HG03066 (cell line): Measurements from ENCODE around the gene FLT1.

Experiments
- ATAC-seq: cut with Tn5 transposase; IDR thresholded peaks from one replicate; pipeline ENCODE4 v1.9.1; 2021; ENCODE audit warnings: low read depth; ENCODE audit not compliant: unreplicated experiment

Gene FLT1

DNA sequence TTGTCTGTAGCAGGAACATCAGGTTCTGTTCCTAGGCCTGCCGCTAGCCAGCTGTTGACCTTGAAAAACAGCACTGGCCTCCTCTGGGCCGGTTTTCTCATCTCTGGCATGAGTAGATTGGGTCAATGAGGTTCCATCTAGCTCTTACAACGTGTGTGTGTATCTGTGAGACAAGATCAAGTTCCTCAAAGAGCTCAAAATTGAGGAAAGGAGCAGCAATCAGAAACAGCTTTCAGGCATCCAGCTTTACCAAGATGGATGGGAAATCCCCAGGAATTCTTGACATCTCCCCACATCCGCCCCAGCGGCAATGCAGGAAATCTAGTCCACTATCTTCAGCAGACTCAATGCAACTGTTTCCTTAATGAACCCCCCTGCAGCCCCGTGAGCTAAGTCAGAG is 4.9 kb downstream of the FLT1 start:
- no peak for ATAC-seq

DNA sequence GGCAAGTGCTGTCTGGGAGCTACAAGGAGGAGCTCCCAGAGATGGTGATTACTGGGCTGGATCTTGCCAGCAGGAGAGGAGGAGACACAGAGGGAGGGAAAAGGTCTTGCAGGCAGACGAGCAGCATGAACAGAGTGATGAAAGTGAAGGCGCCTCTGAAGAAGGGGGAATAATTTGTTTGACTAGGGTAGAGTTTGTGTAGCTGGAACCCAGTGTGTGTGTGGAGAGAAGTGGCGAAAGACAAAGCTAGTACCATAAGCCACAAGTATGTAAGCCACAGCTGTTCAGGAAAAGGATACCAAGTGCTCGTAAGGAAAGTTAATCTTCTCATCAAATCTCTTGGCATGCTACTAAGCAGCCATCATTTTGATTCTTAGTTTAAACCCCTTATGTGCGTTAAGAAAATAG is 5.4 kb downstream of the FLT1 start:
- ATAC-seq, result no peak

DNA sequence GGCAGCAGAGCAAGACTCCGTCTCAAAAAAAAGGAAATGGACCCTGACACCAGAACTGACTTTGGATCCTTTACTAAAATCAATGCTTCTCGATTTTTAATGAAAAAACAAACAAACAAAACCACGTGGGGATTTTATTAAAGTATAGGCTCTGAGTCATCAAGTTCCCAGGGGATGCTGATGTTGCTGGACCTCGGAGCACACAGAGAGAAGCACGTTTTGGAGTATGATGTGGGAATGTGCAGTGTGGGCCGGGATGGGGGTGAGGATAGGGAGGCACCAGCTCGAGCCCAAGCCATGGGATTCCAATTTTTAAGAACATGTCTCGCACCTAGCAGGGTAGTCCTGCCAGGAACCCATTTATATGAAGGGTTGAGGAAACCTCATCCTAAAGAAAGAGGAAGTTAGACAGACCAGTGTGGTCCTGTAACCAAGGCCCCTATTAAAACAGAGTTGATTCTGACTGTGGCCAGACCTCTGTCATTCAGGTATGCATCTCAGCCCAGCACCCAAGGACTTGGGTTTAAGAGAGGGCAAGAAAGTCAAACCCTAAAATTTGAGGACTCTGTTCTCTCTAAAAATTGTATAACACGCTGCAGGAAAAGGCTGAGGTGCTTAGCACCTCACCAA is 6.4 kb downstream of the FLT1 start:
- ATAC-seq, result no peak

DNA sequence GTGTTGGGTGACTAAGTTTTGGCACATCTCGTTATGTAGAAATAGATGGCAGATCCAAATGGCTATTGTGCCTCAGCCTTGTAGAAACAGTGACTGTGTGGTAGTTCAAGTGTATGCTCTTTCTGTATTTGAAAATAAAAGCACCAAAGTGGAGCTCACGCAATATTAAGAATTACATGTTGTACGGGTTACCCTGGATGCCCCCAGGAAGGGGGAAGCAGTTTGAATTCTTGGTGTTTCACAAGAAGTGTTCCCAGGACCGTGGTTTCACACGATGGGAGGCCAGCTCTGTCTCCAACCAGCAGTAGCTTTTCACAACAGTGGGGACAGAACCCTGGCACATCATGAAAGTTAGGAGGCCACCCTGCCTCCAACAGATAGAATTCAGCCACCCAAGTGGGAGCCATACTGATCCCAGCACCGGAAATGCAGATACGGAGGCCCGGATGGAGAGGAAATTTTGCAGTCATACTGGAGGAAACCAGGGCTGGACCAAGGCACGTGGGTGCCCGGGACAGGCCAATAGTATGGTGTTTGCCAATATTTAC is 8.9 kb downstream of the FLT1 start:
- no peak for ATAC-seq

DNA sequence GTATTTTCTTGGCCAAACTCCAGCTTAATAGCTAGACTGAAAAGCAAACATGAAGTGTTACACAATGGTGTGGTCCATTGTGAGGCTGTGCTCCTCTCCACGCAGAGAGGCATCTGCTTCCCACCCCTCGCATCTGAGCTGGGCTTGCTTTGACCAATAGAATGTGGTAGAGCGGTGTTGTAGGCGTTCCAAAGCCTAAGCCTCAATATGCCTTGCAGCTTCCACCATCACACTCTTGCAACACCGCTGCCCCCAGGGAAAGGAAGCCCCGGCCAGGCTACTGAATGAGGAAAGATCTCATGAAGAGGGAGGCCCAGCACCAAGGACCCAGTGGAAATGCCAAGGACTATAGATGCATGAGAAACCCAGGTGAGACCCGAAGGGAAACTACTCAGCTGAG is 9.4 kb downstream of the FLT1 start:
- no peak for ATAC-seq

DNA sequence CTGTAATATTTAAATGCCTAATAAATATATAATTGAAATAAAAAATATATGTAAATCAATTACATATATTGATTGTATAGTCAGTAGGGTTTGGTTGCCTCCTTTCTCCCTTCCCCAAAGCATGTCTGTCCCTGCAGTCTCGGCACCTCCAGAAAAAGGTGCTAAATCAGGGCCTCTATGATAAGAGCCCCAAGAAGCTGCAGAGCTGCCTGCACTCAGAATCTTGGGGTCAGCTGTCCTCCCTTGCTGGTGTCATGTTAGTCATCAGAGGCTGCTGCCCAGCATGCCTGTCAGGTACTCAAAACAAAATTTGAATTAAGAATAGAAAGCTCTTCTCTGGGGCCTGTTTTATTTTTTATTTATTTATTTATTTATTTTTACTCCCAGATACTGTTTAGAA is 9.8 kb downstream of the FLT1 start:
- ATAC-seq, result no peak

DNA sequence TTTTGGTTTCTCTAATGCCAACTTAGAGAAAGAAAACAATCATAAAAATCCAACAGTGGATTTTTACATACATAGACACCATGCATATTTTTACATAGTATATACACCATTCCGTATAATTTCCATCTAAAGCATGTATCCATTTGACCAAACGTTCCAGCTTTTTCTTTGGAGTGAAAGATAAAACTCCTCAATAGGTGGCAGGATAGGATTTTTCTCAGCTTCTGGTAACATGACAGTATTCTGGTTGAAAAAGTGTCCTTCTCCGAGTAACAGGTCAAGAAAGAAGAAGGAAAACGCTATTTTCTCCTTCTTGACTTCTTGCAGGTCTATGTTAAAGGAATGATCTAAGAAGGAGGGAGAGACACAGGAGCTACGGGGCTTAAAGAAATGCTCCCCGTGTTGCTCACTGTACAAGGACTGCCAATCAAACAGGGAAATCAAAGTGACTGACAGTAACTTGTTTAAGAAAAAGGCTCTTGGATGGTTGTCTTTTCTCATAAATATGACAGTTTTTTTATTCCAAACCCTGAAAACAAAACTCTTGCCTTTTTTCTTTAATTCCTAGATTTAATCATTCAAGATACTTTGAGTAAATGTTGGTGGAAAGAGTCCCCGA is 11.5 kb downstream of the FLT1 start:
- no peak for ATAC-seq

DNA sequence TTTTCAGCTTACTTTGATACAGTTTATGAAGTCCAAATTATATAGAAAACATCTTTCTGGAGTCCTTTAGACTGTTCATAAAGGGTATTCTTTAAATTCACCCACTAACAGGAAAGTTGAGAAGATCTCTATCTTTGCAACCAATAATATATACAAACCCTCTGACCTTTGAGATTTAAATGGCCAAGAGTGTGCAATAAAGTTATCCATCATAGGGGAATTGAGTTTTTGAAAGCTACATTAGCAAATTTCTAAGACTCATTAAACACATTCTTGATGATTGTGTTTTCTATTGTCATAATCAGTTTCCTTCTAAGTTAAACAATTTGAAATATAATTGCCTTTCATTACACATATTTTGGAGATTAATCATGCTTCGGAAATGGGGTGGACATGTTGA is 15.9 kb downstream of the FLT1 start:
- ATAC-seq, result no peak

DNA sequence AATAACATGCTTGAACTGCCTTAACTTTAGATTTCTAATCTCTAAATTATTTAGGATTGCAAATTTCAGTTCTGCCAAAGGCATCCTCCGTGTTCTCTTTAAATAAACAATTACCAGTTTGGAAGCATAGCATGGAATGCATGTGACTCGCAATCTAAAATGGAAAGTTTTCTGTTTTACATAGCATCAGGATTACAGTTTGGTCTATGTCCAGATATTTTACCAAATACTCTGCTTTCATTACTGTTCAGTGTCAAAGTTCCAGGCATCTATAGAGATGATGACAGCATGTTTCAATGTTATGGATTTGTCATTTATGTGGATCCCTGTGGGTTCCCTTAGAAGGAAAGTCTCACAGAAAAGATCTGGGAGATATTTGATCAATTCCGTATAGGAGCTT is 16.8 kb downstream of the FLT1 start:
- ATAC-seq, result no peak

DNA sequence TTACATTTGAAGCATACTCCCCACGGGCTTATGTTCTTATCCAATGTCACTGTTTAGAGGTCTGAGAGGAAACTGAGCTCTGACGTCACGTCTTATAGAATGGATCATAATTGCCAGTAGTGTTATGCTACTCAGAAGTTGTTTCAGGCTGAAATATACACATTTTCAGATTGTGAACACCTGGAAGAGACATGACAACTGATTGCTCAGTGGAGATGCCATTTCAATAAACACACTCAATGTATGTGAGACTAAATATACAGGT is 17.3 kb downstream of the FLT1 start:
- ATAC-seq, result no peak

DNA sequence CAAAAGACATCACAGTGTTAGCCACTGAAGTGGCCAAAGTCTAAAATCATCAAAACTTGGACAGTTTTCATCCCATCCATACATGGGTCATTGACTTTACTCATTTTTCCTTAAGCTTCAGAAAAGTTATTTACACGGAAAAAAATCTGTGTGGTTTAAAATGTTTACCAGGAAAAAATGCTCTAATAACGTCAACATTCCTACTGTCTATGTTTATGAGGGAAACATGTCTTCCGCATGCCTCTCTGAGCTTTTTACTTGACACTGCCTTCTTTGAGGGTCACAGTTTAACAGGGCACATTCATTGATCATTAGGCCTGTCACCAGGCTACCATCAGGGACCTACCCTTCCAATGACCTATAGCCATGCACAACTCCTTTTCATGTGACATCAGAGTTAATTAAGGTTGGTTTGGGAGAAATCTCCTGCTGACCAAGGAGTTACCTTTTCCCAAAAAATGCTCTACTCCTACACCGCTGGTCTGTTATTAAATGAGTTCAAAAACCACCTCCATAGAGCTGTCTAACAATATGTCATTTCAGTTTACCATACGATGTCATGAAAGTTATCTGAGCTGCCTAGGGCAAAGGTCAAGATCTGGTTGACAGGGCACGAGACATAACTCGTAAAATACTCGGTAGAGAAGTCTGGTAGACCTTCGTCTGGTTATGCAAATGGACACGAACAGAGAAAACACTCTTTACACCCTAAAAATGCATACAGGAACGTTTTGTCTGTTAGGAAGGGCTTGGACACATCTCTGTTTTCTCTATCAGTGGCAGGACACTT is 17.8 kb downstream of the FLT1 start:
- ATAC-seq, result no peak

DNA sequence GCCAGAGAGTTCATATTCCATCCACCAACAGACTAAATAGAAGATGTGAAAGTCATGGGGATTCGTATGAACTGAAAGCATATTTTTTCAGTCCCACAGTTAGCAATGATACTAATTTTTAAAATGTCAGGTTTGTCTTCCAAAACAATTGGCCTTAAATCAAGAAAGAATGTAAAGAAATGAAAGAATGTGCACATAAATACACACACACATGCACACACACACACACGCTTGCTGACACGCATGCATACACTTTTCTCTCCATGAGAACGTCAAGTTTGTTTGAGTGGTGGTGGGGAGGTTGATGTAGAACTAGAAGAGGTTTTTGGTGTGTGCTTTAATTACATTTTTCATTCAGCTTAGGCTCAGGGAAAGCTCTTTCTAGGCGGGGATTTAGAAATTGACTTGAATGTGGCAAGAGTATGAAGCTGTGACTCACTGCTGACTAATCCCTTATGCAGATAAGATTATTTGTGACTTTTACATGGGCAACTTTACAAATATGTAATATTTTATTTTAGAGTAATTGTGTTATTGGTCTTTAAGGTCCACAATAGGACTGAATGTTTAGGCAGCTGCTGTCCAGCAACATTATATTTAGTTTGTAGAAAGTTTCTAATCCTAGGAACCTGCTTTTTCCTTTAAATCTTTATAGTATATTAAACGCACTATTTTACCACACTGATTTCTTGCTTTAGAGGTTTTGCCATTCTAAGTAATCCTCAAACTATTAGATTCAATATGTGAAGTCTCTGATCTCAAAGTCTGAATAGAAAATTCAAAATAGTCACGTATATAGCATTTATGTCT is 18.8 kb downstream of the FLT1 start:
- ATAC-seq, result no peak

DNA sequence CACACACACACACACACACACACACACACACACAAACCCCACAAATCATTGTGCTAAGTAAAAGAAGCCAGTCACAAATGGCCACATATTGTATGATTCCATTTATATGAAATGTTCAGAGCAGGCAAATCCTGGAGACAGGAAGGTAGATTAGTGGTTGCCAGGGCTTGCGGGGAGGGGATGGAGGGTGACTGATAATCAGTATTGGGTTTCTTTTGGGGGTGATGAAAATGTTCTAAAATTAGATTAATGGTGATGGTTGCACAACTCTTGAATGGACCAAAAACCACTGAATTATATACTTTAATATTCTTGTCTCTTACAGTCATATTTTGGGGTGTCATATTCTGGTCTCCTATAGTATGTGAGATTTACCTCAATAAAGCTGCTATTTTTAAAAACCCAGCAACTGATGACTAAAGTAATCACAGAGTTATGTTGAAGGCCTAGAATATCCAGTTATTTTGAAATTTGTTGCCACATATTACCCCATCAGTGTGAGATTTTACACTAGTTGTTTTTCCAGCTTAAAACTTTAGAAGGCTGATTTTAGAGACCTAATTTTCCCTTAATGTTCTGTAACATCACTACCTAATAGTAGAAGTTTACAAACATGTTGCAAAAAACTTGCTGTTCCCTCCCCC is 20.3 kb downstream of the FLT1 start:
- no peak for ATAC-seq

DNA sequence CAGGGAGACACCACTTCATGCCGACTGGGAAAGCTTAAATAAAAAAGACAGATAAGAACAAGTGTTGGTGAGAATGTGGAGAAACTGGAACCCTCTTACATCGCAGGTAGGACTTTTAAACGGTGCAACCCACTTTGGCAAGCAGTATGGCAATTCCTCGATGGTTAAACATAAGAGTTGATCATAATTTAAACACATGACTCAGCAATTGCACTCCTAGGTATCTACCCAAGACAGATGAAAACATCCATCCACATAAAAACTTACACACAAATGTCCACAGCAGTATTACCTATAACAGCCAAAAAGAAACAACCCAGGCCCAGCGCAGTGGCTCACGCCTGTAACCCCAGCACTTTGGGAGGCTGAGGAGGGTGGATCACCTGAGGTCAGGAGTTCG is 21.9 kb downstream of the FLT1 start:
- ATAC-seq, result no peak

DNA sequence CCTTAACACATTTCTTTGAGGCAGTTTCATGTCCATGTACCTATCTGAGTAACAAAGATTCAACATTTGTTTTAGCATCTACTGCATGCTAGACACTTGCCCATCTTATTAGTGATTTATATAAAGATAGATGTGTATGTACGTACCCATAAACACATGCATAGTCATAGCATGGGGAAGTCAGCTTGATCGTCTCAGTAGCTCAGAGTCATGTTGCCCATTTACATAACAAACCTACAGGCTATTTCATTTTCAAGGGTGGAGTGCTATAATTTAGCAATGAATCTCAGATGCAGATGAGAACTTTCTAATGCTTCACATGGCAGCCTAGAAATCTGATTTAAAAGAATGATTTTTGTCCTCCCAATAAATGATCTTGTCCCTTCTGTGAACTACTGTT is 23.5 kb downstream of the FLT1 start:
- no peak for ATAC-seq

DNA sequence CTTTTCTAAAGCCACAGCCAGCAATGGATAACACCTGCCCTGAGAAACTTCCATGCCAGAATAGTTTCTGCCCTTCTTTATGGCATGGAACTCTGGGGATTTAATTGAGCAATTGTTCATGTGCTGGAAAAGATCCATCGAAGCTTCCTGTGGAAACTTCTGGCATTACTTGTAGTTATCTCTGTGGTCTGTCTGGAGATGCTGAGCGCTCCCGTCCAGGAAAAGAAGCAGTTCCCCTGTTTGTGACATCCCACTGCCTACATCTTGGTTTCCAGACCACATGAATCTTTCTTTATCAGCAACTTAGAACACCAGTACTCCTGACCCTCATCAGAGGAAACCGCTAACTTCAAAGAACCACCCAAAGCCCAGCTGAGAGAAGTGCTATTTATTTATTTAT is 24.6 kb downstream of the FLT1 start:
- ATAC-seq, result no peak

DNA sequence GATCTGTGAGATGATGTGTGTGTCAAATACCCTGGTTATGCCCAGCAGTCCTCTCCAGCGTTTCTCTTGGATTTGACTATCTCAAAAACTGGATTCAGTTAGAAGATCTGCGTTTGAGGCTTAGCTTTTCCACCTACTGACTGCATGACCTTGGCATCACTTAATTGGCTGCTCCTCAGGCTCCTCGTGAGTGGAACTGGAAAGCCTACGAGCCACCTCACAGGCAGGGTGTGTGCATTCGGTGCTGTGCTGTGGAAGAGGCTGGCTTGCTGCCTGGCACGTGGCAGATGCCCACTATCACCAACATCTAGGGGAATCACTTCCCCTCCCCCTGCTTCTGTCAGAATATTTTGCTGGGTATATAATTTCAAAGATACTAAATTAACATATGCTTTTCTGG is 25.6 kb downstream of the FLT1 start:
- ATAC-seq, result no peak

DNA sequence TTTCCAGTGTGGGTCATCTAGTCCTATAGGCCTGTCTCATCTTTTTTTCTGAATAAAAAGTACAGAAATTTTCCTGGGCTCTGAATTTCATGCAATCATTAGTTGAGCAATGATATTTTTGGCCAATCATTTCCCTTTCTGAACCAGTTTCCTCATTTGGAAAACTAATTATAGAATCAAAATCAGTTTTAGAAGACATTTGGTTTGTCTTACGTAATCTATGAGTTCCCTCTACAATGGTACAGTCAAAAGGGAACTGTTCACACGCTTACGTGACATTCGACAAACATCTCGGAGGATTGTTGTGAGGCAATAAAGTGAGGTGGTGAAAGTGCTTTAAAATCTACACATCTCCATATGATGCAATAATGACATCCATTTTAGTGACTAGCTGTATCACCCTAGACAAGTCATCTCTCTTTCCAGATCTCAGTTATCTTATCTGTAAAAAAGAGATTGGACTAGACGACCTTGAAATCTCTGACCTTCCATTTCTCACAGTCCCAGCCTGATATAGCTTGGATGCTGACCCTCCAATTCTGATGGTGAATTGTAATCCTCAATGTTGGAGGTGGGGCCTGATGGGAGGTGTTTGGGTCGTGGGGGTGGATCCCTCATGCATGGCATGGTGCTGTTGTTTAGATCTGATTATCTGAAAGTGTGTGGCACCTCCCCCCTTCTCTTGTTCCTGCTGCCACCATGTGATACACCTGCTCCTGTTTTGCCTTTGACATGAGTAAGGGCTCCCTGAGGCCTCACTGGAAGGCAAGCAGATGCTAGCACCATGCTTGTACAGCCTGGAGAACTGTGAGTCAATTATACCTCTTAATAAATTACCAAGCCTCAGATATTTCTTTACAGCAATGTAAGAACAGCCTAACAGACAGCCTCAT is 26.7 kb downstream of the FLT1 start:
- no peak for ATAC-seq

DNA sequence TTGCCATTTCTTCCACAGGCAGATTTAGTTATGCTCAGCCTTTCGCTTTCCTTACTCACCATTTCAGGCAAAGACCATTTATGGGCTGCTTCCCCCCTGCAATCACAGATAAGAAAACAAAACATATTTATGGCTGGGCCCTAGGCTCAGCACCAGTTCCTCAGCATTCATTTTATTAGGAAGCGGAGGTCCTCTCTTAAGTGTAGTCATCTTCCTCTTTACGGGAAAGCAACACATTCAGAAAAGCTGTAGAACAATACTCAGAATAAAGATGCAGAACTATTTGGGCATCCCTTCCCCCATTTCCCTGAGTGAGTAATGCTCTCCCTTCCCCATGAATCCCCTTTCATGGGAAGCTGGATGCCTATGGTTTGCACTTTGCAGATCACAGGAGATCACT is 27.9 kb downstream of the FLT1 start:
- no peak for ATAC-seq

DNA sequence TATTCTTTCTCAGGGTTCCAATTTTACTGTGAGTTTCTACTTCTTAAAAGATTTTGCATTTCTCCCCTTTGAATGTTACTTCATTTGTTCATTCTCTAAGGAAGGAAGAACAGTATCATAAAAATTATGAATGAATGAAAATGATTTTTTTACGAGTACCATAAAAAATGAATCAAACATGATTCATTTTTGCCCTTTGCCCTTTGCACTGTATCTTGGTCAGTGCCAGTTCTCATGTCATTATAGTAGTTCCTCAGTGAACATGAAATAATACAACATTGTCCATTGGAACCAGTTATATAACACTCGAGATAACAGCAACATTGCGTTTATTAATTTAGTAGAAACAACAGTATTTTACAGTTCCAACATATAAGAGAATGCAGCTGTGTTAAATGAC is 28.8 kb downstream of the FLT1 start:
- no peak for ATAC-seq
